Activated CD4-positive, CD25-positive, alpha-beta regulatory T cell (primary cell): ENCODE results near the gene CNDP2.

Source experiments
- DNase-seq, 4 experiments: peaks; one replicate each; lab custom pipeline; 2025; lab: John Stamatoyannopoulos, UW

The CNDP2 gene

DNA sequence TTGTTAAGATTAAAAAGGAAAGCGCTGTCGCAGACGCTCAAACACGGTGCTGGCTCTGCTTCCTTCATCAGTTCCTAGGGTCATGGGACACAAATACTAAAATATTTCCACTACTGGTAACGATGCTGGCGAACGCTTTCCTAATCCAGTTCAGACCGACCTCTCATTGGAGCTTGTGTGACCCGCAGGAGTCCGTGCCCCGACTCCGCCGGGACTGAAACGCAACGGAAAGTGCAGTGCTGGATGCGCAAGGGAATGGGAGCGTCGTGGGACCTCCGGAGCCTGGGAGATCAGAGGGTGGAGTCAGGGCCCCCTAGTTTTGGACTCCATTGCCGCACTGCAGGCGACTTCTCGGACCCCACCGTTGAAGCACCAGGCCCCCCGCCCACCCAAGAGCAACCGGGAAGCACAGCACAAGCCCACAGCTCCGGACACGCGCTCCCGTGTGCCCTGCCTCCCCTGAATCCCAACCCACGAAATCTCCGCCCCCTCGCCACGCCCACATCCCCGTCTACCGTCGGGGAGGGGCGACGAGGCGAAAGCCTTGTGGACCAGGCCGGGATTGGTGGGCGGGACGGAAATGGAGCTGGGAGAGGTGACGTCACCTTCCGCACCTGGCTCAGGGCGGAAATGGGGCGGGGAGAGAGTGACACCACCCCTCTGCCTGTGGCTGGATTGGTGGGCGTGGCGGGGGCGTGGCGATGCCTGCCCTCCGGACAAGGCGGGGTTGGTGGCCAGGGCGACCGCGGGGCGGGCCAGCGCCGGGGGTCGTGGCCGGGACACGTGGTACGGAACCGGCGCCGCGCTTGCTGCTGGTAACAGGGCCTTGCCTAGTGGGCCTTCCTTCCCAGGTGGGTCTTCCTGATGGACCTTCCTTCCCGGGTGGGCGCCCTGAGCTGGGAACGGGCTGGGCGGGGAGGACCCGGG is at the start of gene CNDP2:
Gene CNDP2, plus strand, starts transcription at position 783 of the 927 bp plus-strand sequence. CDS start 3,611 bp downstream, outside the sequence.
- peak; percentile 94 to 99 (median 96) for DNase-seq

DNA sequence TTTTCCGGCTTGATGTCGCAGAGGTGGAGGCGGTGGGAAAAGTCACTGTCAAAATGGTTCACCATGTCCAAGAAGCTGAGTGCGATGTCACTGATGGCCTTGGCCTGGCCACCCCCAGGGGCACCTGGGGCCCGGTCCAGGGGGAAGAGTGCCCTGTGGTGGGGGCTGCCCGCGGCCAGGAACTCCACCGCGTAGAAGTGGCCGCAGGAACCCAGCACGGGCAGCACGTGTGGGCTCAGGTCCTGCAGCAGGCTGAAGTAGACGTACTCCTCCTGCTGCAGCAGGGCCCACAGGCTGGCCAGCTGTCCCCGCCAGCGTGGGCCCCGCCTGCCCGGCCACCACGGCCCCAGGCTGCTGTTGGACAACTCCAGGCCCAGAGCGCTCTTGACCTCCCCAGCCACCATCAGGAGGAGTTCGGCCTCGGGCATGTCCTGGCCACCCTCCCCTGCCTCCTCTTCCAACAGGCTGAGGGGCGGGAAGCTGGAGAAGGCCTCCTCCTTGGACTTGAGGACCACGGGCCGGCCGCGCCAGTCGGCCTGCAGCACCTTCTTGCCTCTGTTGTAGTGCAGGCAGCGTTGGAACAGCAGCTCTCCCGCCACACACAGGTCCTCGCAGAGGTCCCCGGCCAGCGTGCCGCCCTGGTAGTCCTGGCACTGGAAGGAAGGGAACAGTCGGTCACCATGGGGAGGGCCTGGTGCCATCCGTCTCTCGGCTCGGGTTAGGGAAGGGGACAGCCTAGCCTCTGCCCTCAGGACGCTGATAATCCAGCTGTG is 49.3 kb upstream of the CNDP2 start:
- no peak for DNase-seq

DNA sequence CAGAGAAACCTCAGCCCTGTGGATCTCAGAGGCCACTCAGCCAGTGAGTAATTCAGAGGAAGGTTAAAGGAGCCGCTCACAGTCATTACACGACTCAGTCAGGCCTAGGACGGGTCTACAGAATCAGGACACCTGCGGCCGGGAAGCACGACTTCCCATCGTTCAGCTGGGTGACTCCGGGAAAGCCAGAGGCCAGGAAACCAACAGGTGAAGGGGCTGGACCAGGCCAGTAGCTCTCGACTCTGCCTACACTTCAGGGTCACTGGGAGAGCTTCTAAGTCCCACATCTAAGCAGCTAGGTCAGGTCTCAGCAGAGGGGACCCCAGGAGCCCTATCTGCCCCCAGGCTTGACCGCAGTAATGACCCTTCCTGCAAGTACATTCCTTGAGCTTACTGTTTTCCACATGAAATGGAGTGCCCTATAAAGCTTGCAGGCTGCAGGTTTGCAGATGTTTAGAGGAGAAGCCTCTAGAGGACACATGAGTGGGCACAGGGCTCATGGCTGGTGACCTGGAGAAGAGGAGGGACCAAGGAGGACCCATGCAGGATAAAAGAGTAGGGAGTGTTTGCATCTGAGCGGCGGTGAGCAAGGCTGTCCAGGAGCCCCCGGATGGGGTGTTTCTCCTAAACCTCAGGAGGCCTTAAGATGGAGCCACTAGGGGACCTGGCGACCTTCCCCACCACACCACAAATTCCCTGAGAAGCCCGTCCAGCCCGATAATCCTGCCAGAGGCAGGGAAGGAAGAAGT is 48.6 kb upstream of the CNDP2 start:
- no peak for DNase-seq

DNA sequence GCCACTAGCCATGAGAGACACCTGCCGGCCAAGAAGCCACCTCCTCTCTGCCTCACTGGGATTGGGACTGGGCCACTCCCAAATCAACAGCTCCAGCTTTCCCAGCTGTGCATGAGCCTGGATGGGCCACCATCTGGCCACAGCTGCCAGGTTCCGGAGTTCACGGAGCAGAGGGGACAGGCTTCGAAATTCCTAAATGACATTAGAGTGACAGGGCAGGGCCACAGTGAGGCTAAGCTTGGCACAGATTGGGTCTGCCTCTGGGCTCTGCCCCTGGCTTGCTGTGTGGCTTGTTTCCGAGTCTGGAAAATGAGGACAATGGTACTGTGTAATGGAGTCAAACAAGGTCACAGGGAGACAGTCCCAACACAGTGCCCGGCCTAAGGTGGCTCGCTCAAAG is 45.5 kb upstream of the CNDP2 start:
- DNase-seq = no peak

DNA sequence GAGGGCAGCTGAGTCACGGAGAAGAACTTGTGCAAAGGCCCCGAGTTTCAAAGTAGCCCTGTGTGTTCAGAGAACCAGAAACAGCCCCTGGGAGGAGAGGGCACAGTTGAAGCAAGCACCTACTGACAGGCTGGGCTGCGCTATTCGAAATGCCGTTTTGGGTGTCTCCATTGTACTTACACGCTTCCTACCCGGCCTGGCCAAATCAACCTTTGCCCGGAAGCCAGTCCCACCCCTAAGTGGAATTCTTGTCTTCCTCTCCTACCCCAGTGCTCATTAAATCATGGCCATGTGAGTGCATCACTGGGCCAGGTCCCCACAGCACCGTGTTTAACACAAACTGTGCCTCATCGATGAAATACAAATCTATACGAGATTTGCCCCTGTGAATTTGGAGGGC is 45.0 kb upstream of the CNDP2 start:
- DNase-seq = no peak

DNA sequence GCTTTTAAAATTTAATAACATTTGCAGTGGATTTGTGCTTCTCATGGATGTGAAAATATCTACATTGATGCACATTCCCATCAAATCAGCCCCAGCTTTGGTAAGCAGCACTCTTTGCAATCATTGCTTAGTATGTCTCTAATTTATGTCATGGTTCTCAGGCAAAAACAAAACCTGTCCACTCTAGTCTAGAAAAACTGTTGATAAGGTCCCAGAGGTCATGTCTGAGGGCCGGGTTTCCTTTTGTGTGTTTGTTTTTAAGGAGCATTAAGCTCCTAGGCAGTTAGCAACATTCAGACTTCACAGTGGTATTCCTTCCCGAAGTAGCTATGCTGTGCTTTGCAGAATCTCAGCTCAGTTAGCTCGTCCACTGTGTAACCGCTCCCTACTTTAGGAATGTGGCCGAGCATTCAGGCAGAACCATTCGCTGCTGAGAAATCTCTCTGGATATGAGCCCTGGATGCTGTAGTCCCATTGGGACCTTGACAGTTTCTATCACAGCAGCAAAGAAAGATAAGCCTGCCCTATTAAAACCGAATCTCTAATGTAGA is 43.1 kb upstream of the CNDP2 start:
- DNase-seq = no peak

DNA sequence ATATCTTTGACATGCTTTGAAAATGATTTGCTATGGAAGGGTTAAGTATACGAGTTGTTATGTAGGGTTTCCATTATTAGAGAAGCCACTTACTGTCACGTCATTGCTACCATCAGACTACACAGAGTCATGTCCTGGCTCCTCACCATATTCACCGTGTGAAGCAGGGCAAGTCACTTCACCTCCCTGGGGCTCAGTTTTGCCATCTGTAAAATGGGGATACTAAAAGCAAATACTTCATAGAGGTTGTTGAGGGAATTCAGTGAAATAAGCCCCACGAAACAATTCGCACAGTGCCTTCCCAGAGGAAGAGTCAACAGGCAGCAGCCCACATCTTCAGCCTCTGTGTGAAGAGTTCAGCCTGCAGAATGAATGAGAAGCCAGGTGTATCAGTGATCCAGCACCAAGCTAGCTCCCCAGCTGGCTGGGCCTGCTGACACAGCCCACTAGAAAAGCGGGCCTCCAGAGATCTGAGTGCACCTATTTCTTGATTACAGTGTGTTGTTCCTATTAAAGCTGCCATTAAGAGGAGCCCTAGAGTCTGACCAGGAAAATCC is 42.4 kb upstream of the CNDP2 start:
- no peak for DNase-seq

DNA sequence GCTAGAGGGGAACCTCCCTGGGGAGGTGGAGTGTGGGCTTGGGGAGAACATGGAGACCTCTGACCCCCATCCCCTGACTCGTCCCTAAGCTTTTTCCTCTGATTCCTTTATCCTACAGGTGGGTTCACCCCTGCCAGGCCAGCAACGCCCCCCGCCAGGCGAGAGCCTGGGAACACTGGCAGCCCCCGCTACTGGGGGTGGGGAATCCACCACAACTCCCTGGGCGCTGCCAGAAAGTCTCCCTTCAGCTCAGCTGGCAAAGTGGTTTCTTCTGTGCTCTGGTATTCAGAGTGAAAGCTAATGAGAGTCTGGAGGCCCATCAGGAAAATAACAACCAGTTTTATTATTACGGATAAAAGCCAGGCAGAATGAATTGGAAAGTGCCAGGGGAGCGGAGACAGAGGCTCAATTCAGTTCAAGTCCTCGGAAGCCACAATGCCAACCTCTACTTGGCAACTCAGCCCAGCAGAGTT is 41.8 kb upstream of the CNDP2 start:
- DNase-seq = no peak

- DNase-seq = no peak
Measured at GRCh38 chr18:74455386-74455785, 40.8 kb upstream of the CNDP2 start.

- no peak for DNase-seq
Measured at GRCh38 chr18:74456017-74456348, 40.2 kb upstream of the CNDP2 start.

DNA sequence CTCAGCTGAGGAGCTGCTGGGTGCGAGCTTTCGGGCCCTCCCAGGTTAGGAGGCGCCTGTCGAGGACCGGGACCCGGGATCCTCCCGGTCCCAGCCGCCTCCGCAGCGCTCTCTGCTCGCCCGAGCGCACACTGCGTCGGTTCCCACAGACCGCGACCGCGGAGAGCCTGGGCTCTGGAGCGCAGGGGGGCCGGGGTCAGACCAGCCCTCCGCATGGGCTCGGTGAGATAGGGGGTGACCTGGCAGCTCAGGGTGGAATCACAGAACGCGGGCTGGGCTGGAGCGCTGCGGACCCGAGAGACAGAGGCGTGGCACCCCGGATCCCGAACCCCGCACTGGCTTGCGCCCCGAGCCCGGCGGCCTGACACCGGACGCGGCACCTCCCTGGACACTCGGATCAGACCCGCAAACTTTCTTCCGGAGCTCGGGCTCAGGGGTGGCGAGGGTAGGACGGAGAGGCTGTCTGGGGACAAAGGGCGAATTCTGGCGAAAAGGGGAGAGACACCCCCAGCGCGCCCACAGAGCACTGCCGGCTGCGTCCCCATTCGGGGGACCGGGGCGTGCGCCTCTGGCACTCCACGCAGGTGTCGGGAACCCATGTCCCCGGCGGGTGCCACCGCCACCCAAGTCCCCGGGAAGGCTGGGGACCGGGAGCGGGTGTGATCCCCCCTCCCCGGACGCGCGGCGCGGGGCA is 39.7 kb upstream of the CNDP2 start:
- DNase-seq = no peak

DNA sequence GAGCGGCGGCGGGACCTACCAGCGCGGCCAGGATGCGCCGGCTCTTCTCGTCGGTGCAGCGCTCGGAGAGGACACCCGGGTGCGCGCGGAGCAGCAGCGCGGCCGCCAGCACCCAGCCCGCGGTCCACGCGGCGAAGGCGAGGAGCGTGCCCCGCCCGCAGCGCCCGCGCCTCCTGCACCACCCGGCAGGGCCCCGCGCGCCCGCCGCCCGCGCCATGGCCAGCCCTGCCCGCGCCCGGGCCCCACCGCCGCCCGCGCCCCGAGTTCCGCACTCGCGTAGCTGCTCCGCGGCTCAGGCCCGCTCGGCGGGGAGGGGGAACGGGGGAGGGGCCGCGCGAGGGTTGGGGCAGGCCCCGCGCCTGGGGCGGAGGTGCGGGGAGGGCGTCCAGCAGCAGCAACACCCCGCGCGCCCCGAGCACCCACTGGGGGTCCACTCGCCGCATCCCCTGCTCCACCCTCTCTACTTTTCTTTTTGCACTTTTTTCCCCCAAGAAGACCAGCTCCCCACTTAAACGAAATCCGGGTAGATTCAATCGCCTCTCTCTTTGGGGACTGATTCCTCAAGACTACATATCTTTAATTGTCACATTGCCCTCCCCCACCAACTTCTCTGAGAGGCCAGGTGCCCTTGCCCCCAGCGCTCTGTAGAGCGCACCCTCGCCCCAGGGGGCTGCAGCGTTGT is 39.0 kb upstream of the CNDP2 start, which contains the start of gene DIPK1C:
Gene DIPK1C, minus strand, starts transcription at position 266 of the 682 bp plus-strand sequence. Its CDS starts 49 bp downstream, at position 217.
- no peak for DNase-seq

DNA sequence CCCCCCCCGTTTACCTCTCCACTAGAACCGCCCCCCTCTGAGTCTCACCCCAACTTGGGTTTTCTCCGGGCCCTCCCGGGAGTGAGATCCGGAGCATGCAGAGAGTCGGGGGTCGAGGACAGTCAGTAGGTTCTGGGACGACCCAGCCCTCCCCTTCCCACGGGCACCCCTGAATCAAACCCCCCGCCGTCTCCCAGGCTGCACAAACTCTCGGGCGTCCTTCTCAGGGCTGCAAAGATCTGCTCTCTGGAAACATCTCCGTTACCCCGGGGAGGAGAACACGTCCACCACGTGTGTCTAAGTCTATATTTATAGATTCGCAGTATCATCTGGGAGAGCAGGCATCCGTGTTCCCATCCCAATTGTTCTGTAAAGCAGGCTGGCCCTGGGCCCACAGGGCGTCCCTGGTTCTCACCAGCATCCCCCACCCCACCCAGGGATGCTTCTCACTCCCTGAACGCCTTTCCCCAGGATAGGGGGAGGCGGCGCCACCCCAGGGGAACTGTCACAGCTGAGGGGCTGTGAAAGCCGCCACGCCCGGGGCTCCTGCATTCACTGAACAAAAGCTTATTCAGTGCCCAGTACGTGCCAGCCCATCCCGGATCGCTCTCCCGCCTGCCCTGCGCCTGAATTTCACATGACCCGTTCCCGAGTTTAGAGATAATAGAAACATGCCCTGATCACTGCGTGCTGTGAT is 38.3 kb upstream of the CNDP2 start:
- DNase-seq = no peak

DNA sequence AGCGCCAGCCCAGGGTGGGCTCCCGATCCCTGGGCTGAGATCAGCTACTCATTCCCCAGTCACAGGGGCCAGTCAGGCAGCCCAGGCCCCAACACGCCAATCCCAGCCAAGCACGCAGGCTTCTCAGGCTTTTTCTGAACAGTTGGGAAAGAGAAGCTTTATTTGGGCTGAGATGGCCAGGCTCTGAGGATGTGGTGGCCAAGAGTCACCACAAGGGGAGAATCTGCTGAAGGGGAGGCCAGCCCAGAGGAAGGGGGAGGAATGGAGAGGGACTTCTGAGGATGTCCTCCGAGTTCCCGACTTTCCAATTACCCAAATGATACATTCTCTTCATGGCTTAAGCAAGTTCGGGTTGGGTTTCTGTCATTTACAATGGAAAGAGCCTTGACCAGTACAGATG is 36.3 kb upstream of the CNDP2 start:
- no peak for DNase-seq

DNA sequence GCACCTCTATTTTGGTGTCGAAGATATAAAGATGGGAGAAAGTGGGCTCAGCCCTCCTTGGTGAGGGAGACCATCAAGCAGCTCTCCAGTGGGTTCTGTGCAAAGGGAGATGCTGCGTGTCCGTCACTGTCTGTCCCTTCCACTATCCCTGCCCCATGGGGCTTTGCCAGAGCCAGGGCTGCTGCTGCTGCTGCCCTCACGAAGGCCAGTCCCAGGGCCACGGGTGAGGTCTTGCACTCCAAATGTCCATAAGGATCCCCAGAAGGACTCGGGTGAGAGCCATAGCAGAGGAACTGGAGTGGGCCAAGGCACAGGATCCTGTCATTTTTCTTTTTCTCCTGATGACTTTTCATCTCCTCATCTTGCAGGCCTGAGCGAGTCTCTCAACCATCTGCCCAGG is 35.3 kb upstream of the CNDP2 start:
- no peak for DNase-seq

- DNase-seq = no peak
Measured at GRCh38 chr18:74463254-74463653, 32.9 kb upstream of the CNDP2 start.

DNA sequence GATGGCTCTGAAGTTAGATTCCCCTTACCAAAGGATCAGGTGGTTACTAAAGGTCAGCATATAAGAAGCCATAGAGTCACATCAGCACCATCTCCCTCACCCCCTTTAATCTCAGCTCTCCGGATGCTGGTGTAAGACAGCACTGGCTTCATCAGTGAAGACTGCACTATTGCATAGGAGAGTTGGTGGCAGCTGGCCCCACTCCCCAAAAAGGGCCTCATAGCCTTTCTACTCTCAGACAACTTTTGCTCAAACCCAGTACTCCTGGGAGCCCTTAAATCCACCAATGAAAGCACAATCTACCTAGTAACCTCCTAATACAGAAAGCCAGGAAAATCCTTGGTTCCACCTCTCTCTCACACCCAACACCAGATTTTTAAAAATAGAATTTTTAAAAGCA is 32.2 kb upstream of the CNDP2 start:
- no peak for DNase-seq

DNA sequence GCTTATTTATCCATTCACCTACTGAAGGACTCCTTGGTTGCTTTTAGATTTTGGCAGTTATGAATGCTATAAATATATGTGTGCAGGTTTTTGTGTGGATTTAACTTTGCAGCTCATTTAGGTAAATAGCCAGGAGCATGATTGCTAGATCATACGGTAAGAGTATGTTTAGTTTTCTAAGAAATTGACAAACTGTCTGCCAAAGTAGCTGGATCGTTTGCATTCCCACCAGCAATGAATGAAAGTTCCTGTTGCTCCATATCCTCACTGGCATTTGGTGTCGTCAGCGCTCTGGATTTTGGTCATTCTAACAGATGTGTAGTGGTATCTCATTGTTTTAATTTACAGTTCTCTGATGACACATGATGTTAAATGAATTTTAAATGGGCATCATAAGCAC is 30.4 kb upstream of the CNDP2 start:
- DNase-seq = no peak

DNA sequence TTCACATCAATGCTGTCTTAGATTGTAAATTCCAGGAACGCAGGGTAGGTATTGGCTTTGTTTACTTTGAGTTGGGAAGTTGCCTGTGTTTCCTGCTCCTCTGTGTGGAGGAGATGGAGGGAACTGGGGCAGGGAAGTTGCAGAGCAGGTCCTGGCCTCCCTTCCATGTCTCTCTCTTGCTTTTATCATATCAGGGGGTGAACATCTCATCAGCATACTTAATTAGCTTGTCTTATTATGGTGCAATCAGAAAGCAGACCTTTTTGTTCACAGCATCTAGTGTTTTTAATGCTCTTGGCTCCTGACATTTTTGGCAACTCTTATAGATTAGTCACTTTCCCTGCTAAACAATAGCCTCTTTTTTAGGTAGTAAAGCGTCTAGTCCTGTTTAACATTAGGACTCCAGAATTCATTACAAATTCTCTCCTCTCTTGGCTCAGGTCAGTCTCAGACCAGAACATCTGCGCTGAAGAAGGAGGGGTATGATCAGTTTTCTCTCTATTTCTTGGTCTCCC is 27.6 kb upstream of the CNDP2 start:
- no peak for DNase-seq

- no peak for DNase-seq
Measured at GRCh38 chr18:74472312-74472711, 23.9 kb upstream of the CNDP2 start.
